Urothelium cell line (cell line): ENCODE measurements around the gene CDNF.

ENCODE experiments used
- DNase-seq: peaks from one replicate; pipeline ENCODE4 v3.0.0; 2011; ENCODE audit warnings: low spot score, mixed read lengths
- FAIRE-seq: peaks from 2 replicates; lab custom pipeline; 2011; peaks lifted over from hg19 to GRCh38; lab: Jason Lieb, UNC

Gene CDNF

DNA sequence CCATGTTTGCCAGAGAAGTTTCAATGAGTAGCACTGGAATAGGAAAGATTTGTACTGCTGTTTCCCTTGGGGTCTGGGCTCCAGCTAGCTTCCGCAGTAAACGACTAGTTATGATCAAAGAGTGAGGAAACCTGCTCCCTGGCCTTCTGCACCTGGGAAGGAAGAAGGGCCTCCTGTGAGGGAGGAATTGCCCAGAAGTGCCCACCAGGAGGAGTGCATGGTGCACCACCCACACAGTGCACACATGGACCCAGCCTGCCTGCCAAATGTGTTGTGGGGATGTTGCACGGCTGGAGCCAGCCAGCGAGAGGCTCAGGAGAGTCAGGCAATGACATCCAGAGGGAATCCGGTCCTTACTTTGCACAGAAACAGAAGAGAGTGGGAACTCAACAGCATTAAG, 36.1 kb downstream of the CDNF start:
- no peak for DNase-seq
- FAIRE-seq = no peak

- DNase-seq = no peak
- no peak for FAIRE-seq
Observed at GRCh38 chr10:14800397-14800796, 37.4 kb downstream of the CDNF start.

DNA sequence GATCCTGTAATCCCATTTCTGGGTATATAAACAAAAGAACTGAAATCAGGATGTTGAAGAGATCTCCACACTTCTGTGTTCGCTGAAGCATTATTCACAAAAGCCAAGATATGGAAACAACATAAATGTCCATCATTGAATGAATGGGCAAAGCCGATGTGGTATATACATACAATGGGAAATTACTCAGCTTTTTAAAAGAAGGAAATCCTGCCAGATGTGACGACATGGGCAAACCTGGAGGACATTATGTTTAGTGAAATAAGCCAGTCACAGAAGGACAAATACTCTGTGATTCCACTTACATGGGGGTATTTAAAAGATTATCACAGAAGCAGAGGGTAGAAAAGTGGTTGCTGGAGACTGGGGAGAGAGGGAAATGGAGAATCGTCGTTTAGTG, 39.2 kb downstream of the CDNF start:
- no peak for DNase-seq
- no peak for FAIRE-seq

- no peak for FAIRE-seq
- no peak for DNase-seq
Observed at GRCh38 chr10:14787938-14788337, 49.9 kb downstream of the CDNF start.

DNA sequence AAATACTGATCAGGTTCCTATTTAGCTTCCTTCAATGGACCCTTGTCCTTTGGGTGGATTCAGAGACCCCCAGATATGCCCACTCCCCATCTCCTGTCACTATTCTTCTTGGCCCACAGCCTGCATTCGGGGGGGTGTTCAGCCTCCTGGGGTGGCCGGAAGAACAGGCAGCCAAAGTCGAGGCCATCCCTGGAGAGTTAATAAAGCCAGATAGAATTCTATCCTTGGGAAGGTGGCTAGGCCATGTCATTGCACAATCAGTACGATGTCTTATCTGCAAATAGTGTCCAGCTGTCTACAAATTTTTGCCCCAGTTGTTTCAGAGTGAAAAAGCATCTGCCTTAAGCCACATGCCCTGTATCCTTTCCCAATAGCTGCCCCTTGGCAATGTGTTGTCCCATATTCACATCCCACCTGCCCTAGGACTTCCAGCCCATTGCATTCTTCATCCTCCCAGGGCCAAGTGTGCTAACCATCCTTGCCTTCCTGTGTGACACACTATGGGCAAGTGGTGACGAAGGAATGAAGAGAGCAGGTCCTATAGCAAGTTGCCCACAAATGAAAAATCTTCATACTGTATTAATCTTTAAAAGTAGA, 53.3 kb downstream of the CDNF start:
- DNase-seq (no peak), FAIRE-seq (no peak)

DNA sequence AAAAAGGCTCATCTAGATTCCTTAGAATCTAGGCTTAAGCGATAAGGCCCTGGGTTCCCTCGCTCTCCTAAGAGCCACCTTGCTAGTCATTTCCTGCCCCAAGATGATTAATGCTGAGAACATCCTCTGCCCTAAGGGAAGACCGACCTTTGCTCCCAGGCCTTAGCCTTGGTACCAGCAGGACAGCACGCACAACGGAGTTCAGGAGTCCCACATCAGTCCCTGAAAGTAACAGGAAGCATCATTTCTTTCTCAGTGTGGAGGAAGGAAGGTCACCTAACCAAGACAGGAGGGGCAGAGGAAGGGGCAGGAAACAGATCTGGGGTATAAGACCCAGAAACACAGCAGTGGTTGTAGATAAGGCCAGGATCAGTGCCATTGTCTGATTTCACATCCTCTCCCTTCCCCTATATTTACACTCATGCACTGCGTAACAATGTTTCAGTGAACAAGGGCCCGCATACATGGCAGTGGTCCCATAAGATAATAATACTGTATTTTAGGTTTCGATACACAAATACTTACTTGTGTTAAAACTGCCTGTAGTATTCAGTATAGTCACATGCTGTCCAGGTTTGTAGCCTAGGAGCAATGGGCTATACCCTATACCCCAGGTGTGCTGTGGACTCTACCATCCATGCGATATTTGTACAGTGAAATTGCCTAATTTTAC, 55.0 kb downstream of the CDNF start:
- peak; percentile 56 for FAIRE-seq
- DNase-seq = peak; percentile 61

DNA sequence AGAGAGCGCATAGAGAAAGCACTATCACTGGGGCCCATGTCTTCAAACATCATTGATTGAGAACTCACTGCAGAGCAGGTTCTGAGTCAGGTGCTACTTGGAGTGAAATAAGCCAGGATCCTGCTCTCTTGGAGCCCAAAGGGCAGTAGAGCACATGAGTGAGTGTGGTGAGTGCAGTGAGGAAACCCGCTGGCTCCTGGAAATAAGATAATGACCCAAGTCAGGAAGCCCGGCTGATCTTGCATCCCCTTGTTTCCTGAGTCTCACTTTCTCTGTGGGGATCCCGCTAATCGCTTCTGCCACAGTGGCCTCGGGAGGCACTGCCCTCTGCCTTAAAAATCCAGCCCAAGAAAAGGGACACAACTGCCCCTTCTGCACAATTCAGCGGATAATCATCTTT, 56.1 kb downstream of the CDNF start:
- FAIRE-seq (no peak), DNase-seq (no peak)

DNA sequence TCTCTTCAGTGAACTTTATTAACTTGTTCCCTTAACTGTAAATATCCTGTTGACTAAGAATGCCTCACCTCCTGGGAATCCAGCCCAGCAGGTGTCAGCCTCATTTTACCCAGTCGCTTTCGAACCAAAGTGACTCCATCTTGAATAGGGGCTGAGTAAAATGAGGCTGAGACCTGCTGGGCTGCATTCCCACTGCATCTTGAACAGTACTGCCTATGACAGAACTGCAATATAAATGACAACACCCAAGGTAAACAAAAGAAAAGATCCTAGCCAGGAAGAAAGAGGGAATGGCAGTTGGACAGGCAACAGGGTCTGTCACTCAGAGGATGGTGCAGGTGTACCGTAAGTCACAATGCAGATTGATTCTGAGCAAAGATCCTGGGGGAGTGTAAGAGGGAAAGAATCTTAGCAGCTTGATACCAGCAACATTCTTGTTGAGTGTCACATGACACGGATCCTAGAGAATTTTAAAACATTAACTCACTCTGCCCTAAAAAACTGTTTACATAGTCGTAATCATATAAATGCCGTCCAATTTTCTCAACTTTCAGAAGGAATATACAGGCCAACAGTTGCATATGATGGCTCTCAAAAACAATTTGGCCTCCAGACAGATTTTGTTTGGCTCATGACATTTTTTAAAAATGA, 58.7 kb downstream of the CDNF start:
- no peak for DNase-seq
- FAIRE-seq = no peak

DNA sequence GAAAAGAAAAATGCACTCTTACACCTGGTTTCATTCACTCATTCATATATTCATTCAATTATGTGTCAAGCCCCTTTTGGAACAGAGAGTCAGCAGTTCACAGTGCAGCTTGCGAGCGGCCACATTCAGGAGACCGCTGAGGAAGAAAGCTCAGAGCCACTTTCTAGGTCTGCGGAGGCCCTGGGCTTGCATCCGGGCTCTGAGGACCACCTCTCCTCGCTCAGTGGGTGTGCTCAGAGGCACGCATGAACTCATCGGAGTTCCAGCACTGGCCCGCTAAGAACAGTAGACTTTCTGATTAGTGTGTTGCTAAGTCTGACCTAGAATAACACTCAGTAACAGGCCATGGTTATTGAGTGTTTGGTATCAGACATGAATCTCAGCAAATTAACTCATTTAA, 61.3 kb downstream of the CDNF start:
- FAIRE-seq (no peak), DNase-seq (no peak)

- DNase-seq (no peak), FAIRE-seq (no peak)
Observed at GRCh38 chr10:14775656-14776055, 62.2 kb downstream of the CDNF start.

DNA sequence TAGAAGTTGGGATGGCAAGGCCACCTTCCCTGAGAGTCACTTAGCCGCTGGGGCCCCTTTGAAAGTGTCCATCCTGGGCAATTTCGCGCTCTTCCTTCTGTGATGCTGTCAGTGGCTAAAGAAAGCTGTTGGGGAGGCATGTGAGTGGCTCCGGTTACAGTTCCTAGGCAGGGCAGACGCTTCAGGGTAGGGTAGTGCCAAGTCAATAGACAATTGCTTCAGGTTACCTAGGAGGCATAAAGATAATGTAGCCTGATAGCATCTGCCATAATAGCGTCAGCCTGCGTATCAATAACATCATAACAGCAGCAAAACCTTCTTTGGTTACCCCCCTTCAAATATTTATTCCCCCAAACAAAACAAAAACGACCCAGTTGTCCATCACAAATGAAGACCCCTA, 63.0 kb downstream of the CDNF start, which contains the start of gene FAM107B:
TSS of gene FAM107B (minus strand) at position 101 of the 400 bp plus-strand sequence. CDS start 234 bp downstream, outside the sequence.
- no peak for DNase-seq
- FAIRE-seq = no peak

DNA sequence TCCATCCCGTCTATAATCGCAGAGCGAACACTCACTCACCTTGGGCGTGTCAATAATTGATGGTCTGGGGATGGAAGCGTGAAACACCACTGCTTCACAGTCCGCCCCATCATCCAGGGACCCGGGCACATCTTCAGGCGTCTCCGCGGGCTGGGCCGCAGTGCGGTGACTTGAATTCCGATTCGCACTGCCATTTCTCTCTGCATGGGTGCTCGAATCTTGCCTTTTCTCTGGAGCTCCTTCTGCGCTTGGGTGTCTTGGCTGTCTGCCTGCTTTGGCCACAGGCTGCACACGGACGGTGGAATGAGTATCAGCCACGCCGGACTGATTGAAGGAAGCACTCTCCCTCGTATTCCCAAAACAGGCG, 63.6 kb downstream of the CDNF start:
- DNase-seq (no peak), FAIRE-seq (no peak)

- FAIRE-seq (no peak), DNase-seq (no peak)
Observed at GRCh38 chr10:14773551-14774213, 64.2 kb downstream of the CDNF start.

GRCh38 chr10:14772399-14772798, 65.4 kb downstream of the CDNF start:
- DNase-seq = no peak
- FAIRE-seq = no peak

DNA sequence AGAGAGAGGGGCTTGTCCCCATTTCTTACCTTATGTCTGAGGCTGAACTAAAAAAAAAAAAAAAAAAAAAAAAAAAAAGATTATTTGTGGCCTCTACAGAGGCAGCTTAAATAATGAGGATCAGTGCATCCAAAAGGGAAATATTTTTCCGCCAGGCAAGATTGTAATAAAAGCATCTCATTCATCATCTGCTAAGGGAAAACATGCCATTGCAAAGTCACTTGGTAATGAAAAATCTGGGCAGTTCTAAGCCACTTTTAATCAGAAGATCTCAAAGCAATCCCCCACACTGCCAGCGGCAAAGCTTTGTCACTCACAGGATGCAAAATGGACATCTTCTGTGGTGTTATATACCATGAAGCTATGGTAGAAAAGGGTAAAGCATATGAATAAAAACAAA, 66.9 kb downstream of the CDNF start:
- no peak for FAIRE-seq
- DNase-seq = no peak
